ENCODE data around the gene WDFY2. TPM values are rescaled to one million over a fixed set of nuclear protein-coding genes. Genes with fewer than 3 reads are reported as not detected.

WDFY2 gene
- polyA plus RNA-seq, 2 donors, result 5.4 to 6.9 TPM

- H3K4me1 ChIP-seq (ENCODE audit: control insufficient read depth in 2 of 2, insufficient read depth in 2 of 2, low read length in 1 of 2), result peaks cover 0 to 3% of the 10 kb centered on the region in 2 donors
- no peaks in the 10 kb centered on the region for H3K27me3 ChIP-seq (ENCODE audit: control insufficient read depth in 1 of 2, insufficient read depth in 2 of 2, low read length in 2 of 2)
- no peaks in the 10 kb centered on the region for H3K9me3 ChIP-seq (ENCODE audit: control insufficient read depth in 2 of 2, insufficient read depth in 1 of 2, low read depth in 1 of 2, low read length in 1 of 2)
- H3K36me3 ChIP-seq (ENCODE audit: control insufficient read depth in 2 of 2, insufficient read depth in 2 of 2, low read length in 1 of 2), result no peaks in the 10 kb centered on the region
- 46 to 64% methylated on average over 12 of the region's 12 CpGs for WGBS, 2 donors
- no peak overlapping the region for H3K4me3 ChIP-seq (ENCODE audit: low read depth in 1 of 2, low read length in 2 of 2)
- peak overlapping the region in 1 of 2 donors; percentile 48 for H3K27ac ChIP-seq (ENCODE audit: low read depth in 2 of 2, low read length in 1 of 2)
Observed at GRCh38 chr13:51785712-51786424, 201.6 kb downstream of the WDFY2 start.

- H3K36me3 ChIP-seq (ENCODE audit: control insufficient read depth in 2 of 2, insufficient read depth in 2 of 2, low read length in 1 of 2), result no peaks in the 10 kb centered on the region
- WGBS, 2 donors, result 67 to 76% methylated on average over 10 of the region's 10 CpGs
- no peaks in the 10 kb centered on the region for H3K4me1 ChIP-seq (ENCODE audit: control insufficient read depth in 2 of 2, insufficient read depth in 2 of 2, low read length in 1 of 2)
- H3K27me3 ChIP-seq (ENCODE audit: control insufficient read depth in 1 of 2, insufficient read depth in 2 of 2, low read length in 2 of 2), result no peaks in the 10 kb centered on the region
- peak overlapping the region in 1 of 2 donors; percentile 48 for H3K27ac ChIP-seq (ENCODE audit: low read depth in 2 of 2, low read length in 1 of 2)
- no peak overlapping the region for H3K4me3 ChIP-seq (ENCODE audit: low read depth in 1 of 2, low read length in 2 of 2)
- no peaks in the 10 kb centered on the region for H3K9me3 ChIP-seq (ENCODE audit: control insufficient read depth in 2 of 2, insufficient read depth in 1 of 2, low read depth in 1 of 2, low read length in 1 of 2)
Observed at GRCh38 chr13:51786425-51787265, 202.4 kb downstream of the WDFY2 start.

- 60 to 62% methylated on average over 6 of the region's 6 CpGs for WGBS, 2 donors
- Histone ChIP-seq H3K27ac (ENCODE audit: low read depth in 2 of 2, low read length in 1 of 2) (peak overlapping the region; percentile 31 to 77), H3K4me1 (ENCODE audit: control insufficient read depth in 2 of 2, insufficient read depth in 2 of 2, low read length in 1 of 2) (peaks cover 0 to 8% of the 10 kb centered on the region in 2 donors), H3K27me3 (ENCODE audit: control insufficient read depth in 1 of 2, insufficient read depth in 2 of 2, low read length in 2 of 2) (no peaks in the 10 kb centered on the region), H3K36me3 (ENCODE audit: control insufficient read depth in 2 of 2, insufficient read depth in 2 of 2, low read length in 1 of 2) (no peaks in the 10 kb centered on the region), H3K4me3 (ENCODE audit: low read depth in 1 of 2, low read length in 2 of 2) (no peak overlapping the region), H3K9me3 (ENCODE audit: control insufficient read depth in 2 of 2, insufficient read depth in 1 of 2, low read depth in 1 of 2, low read length in 1 of 2) (no peaks in the 10 kb centered on the region)
Observed at GRCh38 chr13:51793570-51794271, 209.5 kb downstream of the WDFY2 start.

DNA sequence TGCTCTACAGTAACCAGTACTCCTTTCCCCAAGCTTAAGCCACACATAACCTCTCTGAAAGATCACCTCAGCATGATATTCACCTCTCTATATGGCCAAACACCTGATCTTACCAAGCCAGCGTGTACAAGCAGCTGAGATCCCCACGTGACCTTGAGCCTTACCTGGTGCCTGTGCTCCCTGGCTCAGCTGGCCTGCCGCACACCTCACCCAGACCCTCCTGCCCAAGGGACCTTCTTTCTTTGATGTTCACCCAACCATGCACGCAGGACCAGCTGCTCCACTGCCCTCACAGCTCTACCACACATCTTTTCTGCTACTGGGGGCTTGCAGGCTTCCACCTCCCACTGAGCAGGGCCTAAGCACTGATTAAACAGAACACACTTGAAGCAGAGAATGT is 210.7 kb downstream of the WDFY2 start:
- Histone ChIP-seq H3K9me3 (ENCODE audit: control insufficient read depth in 2 of 2, insufficient read depth in 1 of 2, low read depth in 1 of 2, low read length in 1 of 2) (no peaks in the 10 kb centered on the region), H3K4me3 (ENCODE audit: low read depth in 1 of 2, low read length in 2 of 2) (no peak overlapping the region), H3K4me1 (ENCODE audit: control insufficient read depth in 2 of 2, insufficient read depth in 2 of 2, low read length in 1 of 2) (peaks cover 0 to 8% of the 10 kb centered on the region in 2 donors), H3K27me3 (ENCODE audit: control insufficient read depth in 1 of 2, insufficient read depth in 2 of 2, low read length in 2 of 2) (no peaks in the 10 kb centered on the region), H3K36me3 (ENCODE audit: control insufficient read depth in 2 of 2, insufficient read depth in 2 of 2, low read length in 1 of 2) (no peaks in the 10 kb centered on the region), H3K27ac (ENCODE audit: low read depth in 2 of 2, low read length in 1 of 2) (no peak overlapping the region)
- WGBS, 2 donors, result 80 to 84% methylated on average over 4 of the region's 4 CpGs

GRCh38 chr13:51795419-51795818 is 211.2 kb downstream of the WDFY2 start:
- no peak overlapping the region for H3K27ac ChIP-seq (ENCODE audit: low read depth in 2 of 2, low read length in 1 of 2)
- H3K36me3 ChIP-seq (ENCODE audit: control insufficient read depth in 2 of 2, insufficient read depth in 2 of 2, low read length in 1 of 2), result no peaks in the 10 kb centered on the region
- H3K4me1 ChIP-seq (ENCODE audit: control insufficient read depth in 2 of 2, insufficient read depth in 2 of 2, low read length in 1 of 2), result peaks cover 0 to 8% of the 10 kb centered on the region in 2 donors
- 79 to 84% methylated on average over 2 of the region's 2 CpGs for WGBS, 2 donors
- H3K4me3 ChIP-seq (ENCODE audit: low read depth in 1 of 2, low read length in 2 of 2), result no peak overlapping the region
- H3K27me3 ChIP-seq (ENCODE audit: control insufficient read depth in 1 of 2, insufficient read depth in 2 of 2, low read length in 2 of 2), result no peaks in the 10 kb centered on the region
- H3K9me3 ChIP-seq (ENCODE audit: control insufficient read depth in 2 of 2, insufficient read depth in 1 of 2, low read depth in 1 of 2, low read length in 1 of 2), result no peaks in the 10 kb centered on the region

GRCh38 chr13:51796546-51796945 is 212.3 kb downstream of the WDFY2 start:
- H3K36me3 ChIP-seq (ENCODE audit: control insufficient read depth in 2 of 2, insufficient read depth in 2 of 2, low read length in 1 of 2), result no peaks in the 10 kb centered on the region
- H3K4me3 ChIP-seq (ENCODE audit: low read depth in 1 of 2, low read length in 2 of 2), result no peak overlapping the region
- no peak overlapping the region for H3K27ac ChIP-seq (ENCODE audit: low read depth in 2 of 2, low read length in 1 of 2)
- no peaks in the 10 kb centered on the region for H3K27me3 ChIP-seq (ENCODE audit: control insufficient read depth in 1 of 2, insufficient read depth in 2 of 2, low read length in 2 of 2)
- no peaks in the 10 kb centered on the region for H3K9me3 ChIP-seq (ENCODE audit: control insufficient read depth in 2 of 2, insufficient read depth in 1 of 2, low read depth in 1 of 2, low read length in 1 of 2)
- peaks cover 0 to 8% of the 10 kb centered on the region in 2 donors for H3K4me1 ChIP-seq (ENCODE audit: control insufficient read depth in 2 of 2, insufficient read depth in 2 of 2, low read length in 1 of 2)
- WGBS, 2 donors, result 82 to 88% methylated on average over 7 of the region's 7 CpGs

DNA sequence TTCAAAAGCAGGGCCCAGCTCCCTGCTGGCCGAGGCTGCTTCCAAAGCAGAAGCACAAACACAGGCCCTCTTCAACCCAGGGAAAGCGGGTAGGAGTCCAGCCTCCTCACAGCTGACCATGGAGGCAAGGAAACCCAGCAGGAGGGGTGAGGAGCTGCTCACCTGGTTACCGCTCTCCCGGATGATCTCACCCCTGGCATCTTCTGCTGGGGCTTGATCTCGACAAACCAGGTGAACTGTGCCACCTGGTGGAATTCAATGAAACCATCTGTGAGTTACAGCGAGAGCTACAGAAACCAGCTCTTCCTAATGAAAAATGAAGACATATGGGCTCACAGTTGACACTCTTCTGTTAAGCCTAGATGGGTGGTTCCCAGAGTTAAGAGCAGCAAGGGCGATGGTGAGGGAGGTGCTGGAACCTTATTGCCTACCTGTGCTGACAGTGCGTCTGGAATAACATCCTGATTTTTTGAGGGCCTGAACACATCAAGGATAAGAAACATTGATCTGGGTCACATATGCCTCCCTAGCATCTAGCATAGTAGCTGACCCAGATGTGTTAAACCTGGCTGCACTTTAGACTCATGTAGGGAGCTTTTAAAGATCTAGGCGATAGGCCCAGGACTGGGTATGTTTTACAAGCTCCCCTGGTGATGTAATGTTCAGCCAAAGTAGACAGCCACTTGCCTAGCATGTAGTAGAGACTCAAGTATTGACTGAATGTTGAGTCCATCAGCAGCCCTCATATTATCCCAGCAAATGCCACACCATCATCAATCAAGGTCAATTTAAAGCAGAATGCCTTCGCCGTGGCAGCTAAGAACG is 213.6 kb downstream of the WDFY2 start:
- no peak overlapping the region for H3K4me3 ChIP-seq (ENCODE audit: low read depth in 1 of 2, low read length in 2 of 2)
- no peaks in the 10 kb centered on the region for H3K9me3 ChIP-seq (ENCODE audit: control insufficient read depth in 2 of 2, insufficient read depth in 1 of 2, low read depth in 1 of 2, low read length in 1 of 2)
- no peaks in the 10 kb centered on the region for H3K36me3 ChIP-seq (ENCODE audit: control insufficient read depth in 2 of 2, insufficient read depth in 2 of 2, low read length in 1 of 2)
- no peak overlapping the region for H3K27ac ChIP-seq (ENCODE audit: low read depth in 2 of 2, low read length in 1 of 2)
- H3K27me3 ChIP-seq (ENCODE audit: control insufficient read depth in 1 of 2, insufficient read depth in 2 of 2, low read length in 2 of 2), result no peaks in the 10 kb centered on the region
- WGBS, 2 donors, result 64 to 67% methylated on average over 12 of the region's 12 CpGs
- peaks cover 2 to 14% of the 10 kb centered on the region in 2 donors for H3K4me1 ChIP-seq (ENCODE audit: control insufficient read depth in 2 of 2, insufficient read depth in 2 of 2, low read length in 1 of 2)

DNA sequence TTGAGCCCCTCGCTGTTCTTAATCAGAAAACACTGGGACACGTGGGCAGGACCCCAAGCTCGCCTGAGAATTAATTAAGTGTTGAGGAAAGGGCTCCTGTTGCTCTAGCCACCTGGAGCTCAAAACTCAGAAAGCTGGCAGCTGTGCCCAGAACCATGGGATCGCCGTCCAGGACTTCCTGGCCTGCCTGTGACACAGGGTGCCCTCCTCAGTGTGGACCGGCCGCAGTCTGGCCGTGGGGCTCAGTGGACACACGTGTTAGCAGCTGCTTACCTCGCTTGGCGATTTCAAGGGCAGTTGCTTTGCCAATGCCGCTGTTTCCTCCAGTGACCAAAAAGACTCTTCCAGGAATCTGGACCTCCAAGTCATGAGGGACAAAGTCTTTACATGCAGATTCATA is 215.0 kb downstream of the WDFY2 start:
- no peaks in the 10 kb centered on the region for H3K36me3 ChIP-seq (ENCODE audit: control insufficient read depth in 2 of 2, insufficient read depth in 2 of 2, low read length in 1 of 2)
- WGBS, 2 donors, result 90 to 93% methylated on average over 12 of the region's 12 CpGs
- H3K27ac ChIP-seq (ENCODE audit: low read depth in 2 of 2, low read length in 1 of 2), result no peak overlapping the region
- H3K9me3 ChIP-seq (ENCODE audit: control insufficient read depth in 2 of 2, insufficient read depth in 1 of 2, low read depth in 1 of 2, low read length in 1 of 2), result no peaks in the 10 kb centered on the region
- H3K4me3 ChIP-seq (ENCODE audit: low read depth in 1 of 2, low read length in 2 of 2), result no peak overlapping the region
- no peaks in the 10 kb centered on the region for H3K27me3 ChIP-seq (ENCODE audit: control insufficient read depth in 1 of 2, insufficient read depth in 2 of 2, low read length in 2 of 2)
- H3K4me1 ChIP-seq (ENCODE audit: control insufficient read depth in 2 of 2, insufficient read depth in 2 of 2, low read length in 1 of 2), result peaks cover 2 to 10% of the 10 kb centered on the region in 2 donors

- peaks cover 2 to 12% of the 10 kb centered on the region in 2 donors for H3K4me1 ChIP-seq (ENCODE audit: control insufficient read depth in 2 of 2, insufficient read depth in 2 of 2, low read length in 1 of 2)
- H3K27me3 ChIP-seq (ENCODE audit: control insufficient read depth in 1 of 2, insufficient read depth in 2 of 2, low read length in 2 of 2), result no peaks in the 10 kb centered on the region
- H3K27ac ChIP-seq (ENCODE audit: low read depth in 2 of 2, low read length in 1 of 2), result no peak overlapping the region
- H3K9me3 ChIP-seq (ENCODE audit: control insufficient read depth in 2 of 2, insufficient read depth in 1 of 2, low read depth in 1 of 2, low read length in 1 of 2), result no peaks in the 10 kb centered on the region
- WGBS, 2 donors, result 78 to 84% methylated on average over 5 of the region's 5 CpGs
- H3K4me3 ChIP-seq (ENCODE audit: low read depth in 1 of 2, low read length in 2 of 2), result no peak overlapping the region
- no peaks in the 10 kb centered on the region for H3K36me3 ChIP-seq (ENCODE audit: control insufficient read depth in 2 of 2, insufficient read depth in 2 of 2, low read length in 1 of 2)
Observed at GRCh38 chr13:51800486-51800885, 216.2 kb downstream of the WDFY2 start.
